Measurements from ENCODE around the gene UTS2B.

The UTS2B gene

GRCh38 chr3:191372122-191372521, 41.8 kb upstream of the UTS2B start:
- DNase-seq (ENCODE audit: low read depth), result no peak
- no peak for TF ChIP-seq CTCF (IDR thresholded peaks at IDR 0.05; ENCODE audit: insufficient read depth, low read depth, low read length, missing control alignments)
- no peak overlapping the region for H3K4me3 ChIP-seq (ENCODE audit: low read depth, low read length)

GRCh38 chr3:191369616-191370010, 39.3 kb upstream of the UTS2B start:
- no peak for TF ChIP-seq CTCF (IDR thresholded peaks at IDR 0.05; ENCODE audit: insufficient read depth, low read depth, low read length, missing control alignments)
- no peak for DNase-seq (ENCODE audit: low read depth)
- no peak overlapping the region for H3K4me3 ChIP-seq (ENCODE audit: low read depth, low read length)

DNA sequence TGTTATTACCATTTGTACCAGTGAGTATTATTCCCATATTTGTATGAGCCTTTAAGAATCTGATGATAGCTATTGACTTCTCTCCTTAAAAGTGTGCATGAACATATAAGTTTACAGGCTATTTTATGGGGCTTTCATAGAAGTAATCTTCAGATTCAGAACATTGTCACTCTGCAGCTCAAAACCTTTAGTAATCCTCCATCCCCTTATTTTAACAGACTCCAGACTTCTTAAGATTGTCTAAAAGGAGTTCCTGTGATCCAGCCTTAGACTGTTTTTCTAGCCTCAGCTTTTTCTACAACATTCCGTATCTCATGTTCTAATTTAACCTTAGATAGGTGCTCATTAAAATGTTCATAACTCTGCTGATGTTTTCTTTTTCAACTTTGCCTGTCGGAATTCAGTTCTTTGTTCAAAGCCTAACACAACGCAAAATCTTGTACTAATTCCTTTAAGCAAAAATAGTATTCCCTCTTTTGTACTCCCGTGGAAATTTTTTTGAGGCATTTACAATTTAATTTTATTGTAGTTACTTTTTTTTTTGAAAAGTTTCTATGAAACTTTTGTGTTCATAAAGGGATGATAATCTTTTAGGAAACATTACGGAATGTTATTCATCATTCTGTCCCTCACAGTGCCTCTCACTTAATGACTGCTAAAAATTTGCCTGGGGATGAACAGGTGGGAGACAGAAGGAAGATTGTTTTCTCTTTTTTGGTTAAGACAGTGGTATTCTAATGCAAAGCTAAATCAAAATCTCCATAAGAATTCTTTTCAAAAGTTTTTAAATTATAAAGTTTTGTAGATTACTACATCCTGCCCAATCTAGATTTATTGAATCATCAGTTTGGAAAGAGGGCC, 38.7 kb upstream of the UTS2B start:
- no peak for TF ChIP-seq CTCF (IDR thresholded peaks at IDR 0.05; ENCODE audit: insufficient read depth, low read depth, low read length, missing control alignments)
- no peak overlapping the region for H3K4me3 ChIP-seq (ENCODE audit: low read depth, low read length)
- DNase-seq (ENCODE audit: low read depth), result no peak

- TF ChIP-seq CTCF (IDR thresholded peaks at IDR 0.05; ENCODE audit: insufficient read depth, low read depth, low read length, missing control alignments), result no peak
- no peak overlapping the region for H3K4me3 ChIP-seq (ENCODE audit: low read depth, low read length)
- DNase-seq (ENCODE audit: low read depth), result no peak
Measured at GRCh38 chr3:191366675-191367074, 36.3 kb upstream of the UTS2B start.

DNA sequence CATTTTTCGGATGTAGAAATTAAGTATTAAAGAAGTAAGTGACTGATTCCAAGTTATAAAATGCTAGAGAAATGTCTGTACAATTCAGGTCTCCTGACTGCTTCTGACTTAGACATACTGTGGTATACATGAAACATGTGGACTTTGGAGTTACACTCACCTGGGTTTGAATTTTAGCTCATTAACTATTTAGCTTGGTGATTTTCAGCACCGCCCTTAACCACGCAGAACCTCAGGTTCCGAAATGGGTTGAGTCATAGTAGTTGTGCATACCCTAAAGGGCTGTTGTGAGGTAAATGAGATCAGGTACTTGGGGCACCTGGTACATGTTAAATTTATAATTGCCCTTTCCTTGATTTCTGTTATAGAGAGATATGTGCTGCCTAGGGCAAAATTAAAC, 32.9 kb upstream of the UTS2B start:
- DNase-seq (ENCODE audit: low read depth), result no peak
- no peak for TF ChIP-seq CTCF (IDR thresholded peaks at IDR 0.05; ENCODE audit: insufficient read depth, low read depth, low read length, missing control alignments)
- no peak overlapping the region for H3K4me3 ChIP-seq (ENCODE audit: low read depth, low read length)

- TF ChIP-seq CTCF (IDR thresholded peaks at IDR 0.05; ENCODE audit: insufficient read depth, low read depth, low read length, missing control alignments), result no peak
- no peak for DNase-seq (ENCODE audit: low read depth)
- H3K4me3 ChIP-seq (ENCODE audit: low read depth, low read length), result no peak overlapping the region
Measured at GRCh38 chr3:191362524-191363090, 32.3 kb upstream of the UTS2B start.
